ENCODE data around the gene SNIP1.
A peak's percentile ranks its signal among the peaks of the same experiment; 100 is the strongest.
"Not testable (repeated sequence)": the region's sequence is repeated elsewhere in the genome, so short reads cannot be mapped to it uniquely, and the experiment has no call there.

Gene SNIP1

GRCh38 chr1:37509181-37509580, 44.9 kb downstream of the SNIP1 start:
- DNase-seq, result no peak

GRCh38 chr1:37506740-37507139, 47.4 kb downstream of the SNIP1 start:
- no peak for DNase-seq

DNA sequence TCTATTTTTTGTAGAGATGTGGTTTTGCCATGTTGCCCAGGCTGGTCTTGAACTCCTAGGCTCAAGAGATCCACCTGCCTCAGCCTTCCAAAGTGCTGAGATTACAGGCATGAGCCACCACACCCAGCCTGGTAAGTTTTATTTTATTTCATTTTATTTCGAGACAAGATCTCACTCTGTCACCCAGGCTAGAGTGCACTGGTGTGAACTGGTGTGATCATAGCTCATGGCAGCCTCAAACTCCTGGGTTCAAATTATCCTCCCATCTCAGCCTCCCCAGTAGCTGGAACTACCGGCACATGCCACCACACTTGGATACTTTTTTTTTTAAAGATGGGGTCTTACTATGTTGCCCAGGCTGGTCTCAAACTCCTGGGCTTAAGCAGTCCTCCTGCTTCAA, 51.3 kb downstream of the SNIP1 start:
- not testable (repeated sequence) for DNase-seq

DNA sequence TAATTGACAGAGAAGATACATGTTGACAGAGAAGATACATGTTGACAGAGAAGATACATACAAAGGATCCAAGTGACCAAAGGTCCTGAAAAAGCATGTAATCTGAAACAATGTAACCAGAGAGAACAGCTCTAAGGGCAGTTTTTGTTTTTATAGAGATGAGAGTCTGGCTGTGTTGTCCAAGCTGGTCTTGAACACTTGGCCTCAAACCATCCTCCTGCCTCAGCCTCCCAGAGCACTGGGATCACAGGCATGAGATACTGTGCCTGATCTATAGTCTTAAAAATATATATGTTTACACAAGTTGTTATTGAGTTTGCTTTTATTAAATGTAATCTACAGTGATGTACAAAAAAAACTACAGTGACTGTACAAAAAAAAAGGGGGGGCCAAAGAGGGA, 52.0 kb downstream of the SNIP1 start:
- no peak for DNase-seq

GRCh38 chr1:37501661-37502060, 52.4 kb downstream of the SNIP1 start:
- no peak for DNase-seq

DNA sequence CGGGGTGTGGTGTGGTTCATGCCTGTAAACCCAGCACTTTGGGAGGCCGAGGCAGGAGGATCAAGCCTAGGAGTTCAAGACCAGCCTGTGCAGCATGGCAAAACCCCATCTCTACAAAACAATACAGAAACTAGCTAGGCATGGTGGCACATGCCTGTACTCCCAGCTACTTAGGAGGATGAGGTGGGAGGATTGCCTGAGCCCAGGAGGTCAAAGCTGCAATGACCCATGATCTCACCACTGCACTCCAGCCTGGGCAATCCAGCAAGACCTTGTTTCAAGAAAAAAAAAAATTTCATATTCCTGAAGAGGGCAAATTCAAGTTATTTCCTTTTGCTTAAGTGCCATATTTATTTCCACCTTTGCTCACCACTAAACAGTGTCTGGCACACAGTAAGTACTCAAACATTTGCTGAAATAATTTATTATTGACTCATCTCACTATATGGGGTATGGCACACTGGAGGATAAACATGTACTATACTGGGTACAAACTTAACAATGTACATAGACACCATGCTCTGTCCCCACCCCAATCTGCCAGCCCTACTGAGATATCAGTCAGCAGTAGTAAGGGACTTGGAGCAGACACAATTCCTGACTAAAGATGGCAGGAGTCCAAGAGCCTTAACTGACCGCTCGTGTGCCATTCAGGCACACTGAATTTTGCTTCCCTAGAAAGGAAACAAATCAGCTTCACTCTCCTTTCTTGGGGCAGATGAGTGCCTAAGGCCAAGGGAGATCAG, 55.0 kb downstream of the SNIP1 start:
- DNase-seq, result no peak

GRCh38 chr1:37497832-37498231, 56.3 kb downstream of the SNIP1 start:
- DNase-seq, result no peak

- DNase-seq, result no peak
Measured at GRCh38 chr1:37495875-37496274, 58.2 kb downstream of the SNIP1 start.

DNA sequence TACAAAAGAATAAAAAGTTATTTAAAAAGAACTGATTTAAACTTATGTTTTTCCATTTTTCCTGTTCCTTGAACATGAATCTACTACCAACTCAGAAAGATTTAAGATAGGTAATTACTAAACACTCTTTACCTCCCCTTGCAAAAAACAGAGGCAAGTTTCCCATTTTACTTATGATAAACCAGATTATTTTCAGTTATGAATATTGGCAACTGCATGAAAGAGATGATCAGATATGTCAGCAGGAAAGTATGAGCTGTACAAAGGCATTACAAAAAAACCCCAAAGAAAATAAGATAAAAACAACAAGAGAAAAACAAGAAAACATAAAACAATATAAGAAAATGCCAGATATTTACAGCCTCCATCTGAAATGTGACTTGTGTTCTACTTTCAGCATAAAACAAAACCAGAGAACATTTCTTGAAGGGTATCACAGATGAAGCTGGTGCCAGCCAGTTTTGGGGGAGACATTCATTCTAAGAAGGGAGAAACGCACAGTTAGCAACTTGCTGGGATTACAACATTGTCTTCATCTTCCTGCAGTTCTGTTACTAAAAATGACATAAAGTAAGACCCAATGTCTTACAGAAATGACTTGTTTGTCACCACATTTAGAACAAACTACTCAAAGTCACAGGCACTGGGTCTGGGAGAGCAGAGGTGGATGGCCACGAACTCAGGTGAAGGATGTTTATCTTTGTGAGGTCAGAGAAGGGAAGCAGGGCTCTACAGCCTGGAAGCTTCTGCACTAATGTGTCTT, 60.6 kb downstream of the SNIP1 start:
- DNase-seq, result no peak

DNA sequence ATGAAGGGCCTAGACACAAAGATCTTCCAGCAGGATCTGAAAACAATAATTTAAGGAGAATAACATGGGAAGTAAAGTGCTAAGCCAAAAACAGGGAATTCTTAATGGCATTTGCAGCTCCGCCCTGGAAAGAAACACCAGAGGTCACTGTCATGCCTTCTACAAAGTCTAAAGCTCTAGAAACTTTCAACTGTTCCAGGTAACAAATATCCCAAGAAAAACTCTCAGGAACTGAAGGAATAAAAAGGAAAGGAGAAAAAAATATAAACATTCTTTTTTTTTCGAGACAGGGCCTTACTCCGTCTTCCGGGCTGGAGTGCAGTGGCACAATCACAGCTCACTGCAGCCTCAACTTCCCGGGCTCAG, 66.5 kb downstream of the SNIP1 start:
- no peak for DNase-seq

GRCh38 chr1:37486680-37487618, 67.1 kb downstream of the SNIP1 start:
- DNase-seq, result peak; percentile 79

DNA sequence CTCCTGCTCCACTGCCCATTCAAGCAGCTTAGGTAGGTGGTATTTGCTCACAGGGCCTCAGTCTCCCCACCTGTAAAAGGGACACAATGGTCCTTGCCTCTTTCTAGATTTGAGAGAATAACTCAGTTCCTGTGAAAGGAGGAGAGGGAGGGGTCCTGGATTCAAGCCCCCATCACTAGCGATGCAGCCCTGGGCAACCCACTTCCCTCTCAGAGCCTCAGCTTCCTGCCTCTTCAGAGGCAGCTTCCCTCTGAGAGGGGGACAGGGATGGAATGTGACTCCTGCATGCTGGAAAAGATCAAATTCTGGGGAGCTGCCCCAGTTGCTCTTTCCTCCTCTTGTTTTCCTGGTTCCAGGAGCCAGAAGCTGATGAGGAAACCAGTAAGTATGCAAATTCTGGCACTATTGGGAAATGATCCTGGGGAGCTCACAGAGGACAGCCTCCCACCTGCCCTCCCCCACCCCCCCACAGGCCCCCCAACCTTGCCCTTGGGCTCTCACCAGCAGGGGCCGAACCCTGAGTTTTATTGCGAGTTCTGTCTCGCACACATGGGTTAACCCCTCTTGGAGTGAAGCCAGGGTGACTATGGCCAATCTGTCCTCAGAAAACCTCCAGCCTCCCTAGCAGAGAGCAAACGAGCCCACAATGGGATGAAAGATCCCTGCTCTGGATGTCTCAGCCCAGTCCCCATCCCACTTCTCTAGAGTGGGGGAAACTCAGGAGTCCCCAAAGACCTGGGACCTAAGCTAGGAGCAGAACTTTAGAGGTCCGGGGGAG, 68.0 kb downstream of the SNIP1 start:
- DNase-seq, result no peak
